HG02610 (cell line): ENCODE data around the gene ZCCHC8.
A peak's percentile ranks its signal among the peaks of the same experiment; 100 is the strongest.

Experiments
- ATAC-seq: cut with Tn5 transposase; IDR thresholded peaks from one replicate; pipeline ENCODE4 v1.9.1; 2021; ENCODE audit warnings: mild to moderate bottlenecking, moderate library complexity; ENCODE audit not compliant: unreplicated experiment

Gene ZCCHC8

DNA sequence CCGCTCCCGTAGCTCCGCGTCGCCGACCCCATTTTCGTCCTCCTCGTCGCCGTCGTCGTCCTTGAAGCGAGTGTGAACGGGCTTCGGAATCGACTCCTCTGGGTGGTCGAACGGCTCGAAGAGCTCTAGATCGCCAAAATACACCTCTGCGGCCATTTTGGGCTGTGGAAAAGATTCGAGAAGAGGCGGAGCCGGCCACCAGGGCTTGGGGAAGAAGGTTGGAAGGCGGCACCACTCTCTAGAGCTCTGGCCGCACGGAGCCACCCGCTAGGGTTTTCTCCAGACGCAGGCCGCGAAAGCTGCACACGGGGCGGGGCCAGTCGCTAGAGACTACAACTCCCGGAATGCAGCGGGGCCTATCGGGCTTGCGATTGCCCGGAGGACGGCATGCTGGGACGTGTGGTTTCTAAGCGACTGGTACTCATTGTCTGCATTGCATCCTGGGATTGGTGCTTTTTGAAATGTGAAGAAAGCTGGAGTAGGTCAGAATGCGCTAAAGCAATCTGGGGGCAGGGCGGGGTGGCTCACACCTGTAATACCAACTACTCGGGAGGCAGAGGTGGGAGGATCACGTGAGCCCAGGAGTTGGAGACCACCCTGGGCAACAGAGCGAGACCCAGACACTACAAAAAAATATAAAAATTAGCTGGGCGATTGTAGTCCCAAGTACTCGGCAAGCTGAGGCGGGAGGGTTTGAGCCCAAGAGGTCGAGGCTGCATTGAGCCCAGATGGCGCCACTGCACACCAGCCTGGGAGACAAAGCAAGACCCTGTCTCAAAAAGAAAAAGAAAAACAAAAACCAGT is at the start of gene ZCCHC8:
TSS of gene ZCCHC8 (minus strand) at position 248 of the 804 bp plus-strand sequence. CDS start at position 156, 92 bp downstream.
- peak; percentile 96 for ATAC-seq

DNA sequence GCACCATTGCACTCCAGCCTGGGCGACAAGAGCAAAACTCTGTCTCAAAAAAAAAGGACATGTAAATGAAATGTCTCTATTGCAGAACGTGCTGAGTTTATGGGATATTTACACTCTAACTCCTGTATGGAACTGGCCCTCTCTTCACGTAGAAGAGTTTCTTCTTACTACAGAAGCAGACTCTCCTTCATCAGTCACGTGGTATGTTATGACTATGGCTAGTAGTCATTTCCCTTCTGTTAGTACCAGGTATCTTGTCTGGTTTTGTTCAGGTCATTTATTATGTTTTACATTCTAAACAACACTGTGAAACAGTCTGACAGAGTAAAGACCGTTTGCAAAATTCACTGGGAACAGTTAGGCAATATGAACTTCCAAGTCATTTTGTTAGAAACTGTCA is 46.6 kb upstream of the ZCCHC8 start:
- no peak for ATAC-seq

DNA sequence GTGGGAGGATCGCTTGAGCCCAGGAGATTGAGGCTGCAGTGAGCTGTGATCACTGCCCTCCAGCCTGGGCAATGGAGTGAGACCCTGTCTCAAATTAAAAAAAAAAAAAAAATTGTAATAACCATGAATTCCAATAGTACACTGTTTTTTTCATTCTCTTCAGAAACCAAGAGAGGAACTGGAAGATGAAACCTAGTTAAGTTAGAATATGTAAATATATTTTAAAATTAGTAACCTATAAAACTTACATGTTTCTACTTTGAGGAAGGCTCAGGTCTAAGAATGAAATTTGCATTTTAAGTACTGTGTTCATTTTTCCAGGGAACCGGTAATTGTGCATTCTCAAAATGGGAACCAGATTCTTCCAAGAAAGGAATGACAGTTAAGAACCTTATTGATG is 45.1 kb upstream of the ZCCHC8 start:
- no peak for ATAC-seq

DNA sequence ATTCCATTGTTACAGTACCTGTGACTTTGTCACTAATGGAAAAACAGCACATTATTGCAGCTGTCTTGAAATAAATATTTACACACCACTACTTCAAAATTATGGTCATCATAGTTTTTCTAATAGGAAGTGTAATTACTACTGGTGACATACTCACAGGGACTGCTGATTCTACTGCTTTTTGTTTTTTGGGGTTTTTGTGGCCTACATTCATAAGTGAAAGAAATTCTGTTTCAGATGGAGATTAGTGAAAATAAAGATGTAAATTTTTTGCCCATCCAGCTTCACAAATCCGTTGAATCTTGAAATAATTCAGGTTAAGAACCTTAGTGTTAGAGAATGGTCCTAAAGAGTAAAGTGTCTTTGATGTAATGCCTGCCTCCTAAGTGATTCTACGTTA is 43.8 kb upstream of the ZCCHC8 start:
- ATAC-seq: no peak

DNA sequence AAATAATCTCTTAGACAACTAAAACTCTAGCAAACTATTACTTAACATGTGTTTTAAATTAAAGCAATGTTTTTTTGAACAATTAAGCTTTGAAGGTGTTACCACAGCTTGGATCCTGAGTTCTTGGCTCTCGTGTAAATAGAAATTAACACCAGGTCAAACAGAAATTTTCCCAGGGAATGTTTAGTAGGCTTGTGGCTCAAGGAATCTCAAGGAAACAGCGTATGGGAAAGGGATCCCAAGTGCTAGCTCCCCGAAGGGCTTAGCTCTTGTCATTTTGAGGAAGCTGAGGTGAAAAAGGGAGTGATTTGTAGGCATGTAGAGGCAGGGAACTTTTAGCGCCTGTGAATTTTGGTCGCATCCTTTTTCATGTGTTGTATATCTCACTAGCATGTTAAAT is 37.8 kb upstream of the ZCCHC8 start:
- no peak for ATAC-seq

DNA sequence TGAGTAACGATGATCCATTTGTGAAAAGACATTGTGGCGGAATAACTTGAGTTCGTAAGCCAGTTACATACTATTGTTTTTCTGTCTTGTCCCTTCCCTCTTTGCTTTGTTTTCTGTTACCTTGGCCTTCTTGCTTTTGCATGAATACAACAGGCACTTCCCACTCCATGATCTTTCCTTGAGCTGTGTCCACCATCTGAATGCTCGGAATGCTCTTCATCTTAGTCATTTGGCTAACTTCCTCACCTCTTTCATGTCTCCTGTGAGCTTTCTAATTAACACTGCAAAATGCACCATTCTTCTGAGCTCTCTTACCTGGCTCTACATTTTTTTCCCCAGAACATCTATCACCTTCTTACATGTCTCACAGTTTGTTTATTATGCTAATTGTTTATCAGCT is 36.3 kb upstream of the ZCCHC8 start:
- ATAC-seq: no peak

DNA sequence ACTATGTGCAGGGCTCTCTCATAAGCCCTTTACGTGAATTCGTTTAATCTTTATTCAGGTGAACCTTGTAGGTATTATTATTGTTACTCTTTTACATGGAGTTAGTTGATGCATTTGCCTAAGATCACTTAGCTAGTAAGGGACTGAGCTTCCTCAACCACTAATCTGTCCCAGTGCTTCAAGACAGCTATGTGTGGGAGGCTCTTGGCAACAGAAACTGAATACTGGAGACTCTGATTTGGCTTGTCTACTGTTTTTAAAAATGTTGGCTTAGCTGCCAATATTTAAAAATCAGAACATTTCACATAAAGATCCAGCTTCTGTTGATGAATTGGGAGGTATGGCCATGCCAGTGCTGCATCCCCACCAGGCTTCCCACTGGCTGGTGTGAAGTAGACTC is 33.1 kb upstream of the ZCCHC8 start:
- no peak for ATAC-seq

DNA sequence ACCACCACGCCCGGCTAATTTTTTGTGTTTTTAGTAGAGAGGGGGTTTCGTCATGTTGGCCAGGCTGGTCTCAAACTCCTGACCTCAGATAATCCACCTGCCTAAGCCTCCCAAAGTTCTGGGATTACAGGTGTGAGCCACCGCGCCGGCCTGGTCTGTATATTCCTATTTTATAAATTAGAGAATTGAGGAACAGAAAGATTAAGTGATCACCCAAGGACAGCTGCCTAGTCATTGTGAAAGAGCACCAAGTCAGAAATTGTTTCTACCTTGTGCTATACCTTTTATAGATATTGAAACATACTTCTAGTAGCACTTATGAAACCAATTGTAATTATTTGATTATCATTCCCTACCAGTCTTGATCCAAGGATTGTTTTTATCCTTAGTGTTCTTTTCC is 28.3 kb upstream of the ZCCHC8 start:
- no peak for ATAC-seq

DNA sequence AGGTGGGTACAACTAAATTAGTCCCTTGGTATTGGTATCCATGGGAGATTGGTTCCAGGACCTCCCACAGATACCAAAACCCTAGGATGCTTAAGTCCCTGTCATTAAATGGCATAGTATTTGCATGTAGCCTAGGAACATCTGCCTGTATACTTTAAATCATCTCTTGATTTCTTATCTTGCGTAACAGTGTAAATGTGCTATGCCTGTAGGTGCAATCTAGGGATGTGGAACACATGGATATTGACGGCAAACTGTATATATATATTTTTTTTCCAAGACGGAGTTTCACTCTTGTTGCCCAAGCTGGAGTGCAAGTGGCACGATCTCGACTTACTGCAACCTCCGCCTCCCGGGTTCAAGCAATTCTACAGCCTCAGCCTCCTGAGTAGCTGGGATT is 27.9 kb upstream of the ZCCHC8 start:
- ATAC-seq: no peak

DNA sequence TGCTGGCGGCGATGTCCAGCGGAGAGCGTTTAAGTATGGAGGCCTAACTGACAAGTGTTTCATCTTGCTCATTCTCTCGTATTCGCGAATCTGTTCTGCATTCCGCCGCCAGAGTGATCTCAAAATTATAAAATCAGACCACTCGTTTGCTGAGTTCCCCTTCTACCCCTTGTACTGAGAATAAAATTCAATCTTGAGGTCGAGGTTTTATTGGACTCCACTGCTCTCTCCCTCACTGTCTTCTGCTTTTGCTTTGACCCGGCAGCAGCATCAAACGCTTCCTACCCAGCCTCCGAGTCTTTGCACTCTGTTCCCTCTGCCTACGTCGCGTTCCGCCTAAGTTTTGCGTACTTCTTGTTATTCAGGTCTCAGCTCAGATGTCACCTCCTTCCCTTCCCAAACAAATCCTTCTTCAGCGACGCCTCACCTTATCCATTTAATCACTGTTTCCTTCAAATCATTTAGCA is 26.8 kb upstream of the ZCCHC8 start:
- no peak for ATAC-seq

DNA sequence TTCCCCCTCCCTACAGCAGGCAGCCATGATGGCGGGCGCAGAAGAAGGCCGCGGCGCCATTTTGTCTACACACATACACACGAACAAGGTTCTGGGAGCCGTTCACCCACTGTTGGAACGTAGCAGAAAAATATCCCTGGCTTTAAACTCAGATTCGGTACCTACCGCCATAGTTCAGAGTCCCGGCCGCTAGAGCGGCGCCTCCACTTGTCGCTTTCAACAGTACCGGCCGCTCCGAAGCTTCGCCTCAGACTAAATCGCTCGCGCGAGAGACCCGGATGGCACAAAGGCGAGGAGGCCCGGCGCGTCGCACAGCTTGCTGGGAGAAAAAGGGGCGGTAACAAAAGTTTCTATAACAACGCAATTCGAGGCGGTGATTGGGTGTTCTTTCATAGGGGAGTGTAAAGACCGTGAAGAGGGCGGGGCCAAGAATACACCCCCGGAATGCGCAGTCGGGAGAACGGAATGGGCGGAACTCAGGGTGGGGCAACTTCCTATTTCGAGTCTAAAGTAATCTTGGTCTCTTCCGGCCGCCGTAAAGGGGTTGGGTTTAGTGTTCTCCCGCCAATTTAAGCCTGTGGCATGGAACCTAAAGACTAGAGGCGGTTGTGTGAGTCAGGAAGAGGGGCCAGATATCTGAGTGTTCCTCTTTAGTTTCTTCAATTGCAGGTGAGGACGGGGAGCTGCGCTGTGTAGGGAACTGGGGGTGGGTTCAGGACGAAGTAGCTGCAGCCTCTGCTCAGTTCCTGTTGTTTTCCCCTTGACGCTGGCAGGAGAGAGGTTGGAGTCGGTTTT is 26.1 kb upstream of the ZCCHC8 start, which contains the start of the genes KNTC1 and RSRC2:
TSS of gene KNTC1 (plus strand) at position 567 of the 795 bp plus-strand sequence. CDS start 2,815 bp downstream, outside the sequence.
TSS of gene RSRC2 (minus strand) at position 254 of the 795 bp plus-strand sequence. CDS start at position 171, 83 bp downstream.
- ATAC-seq: peak; percentile 90

DNA sequence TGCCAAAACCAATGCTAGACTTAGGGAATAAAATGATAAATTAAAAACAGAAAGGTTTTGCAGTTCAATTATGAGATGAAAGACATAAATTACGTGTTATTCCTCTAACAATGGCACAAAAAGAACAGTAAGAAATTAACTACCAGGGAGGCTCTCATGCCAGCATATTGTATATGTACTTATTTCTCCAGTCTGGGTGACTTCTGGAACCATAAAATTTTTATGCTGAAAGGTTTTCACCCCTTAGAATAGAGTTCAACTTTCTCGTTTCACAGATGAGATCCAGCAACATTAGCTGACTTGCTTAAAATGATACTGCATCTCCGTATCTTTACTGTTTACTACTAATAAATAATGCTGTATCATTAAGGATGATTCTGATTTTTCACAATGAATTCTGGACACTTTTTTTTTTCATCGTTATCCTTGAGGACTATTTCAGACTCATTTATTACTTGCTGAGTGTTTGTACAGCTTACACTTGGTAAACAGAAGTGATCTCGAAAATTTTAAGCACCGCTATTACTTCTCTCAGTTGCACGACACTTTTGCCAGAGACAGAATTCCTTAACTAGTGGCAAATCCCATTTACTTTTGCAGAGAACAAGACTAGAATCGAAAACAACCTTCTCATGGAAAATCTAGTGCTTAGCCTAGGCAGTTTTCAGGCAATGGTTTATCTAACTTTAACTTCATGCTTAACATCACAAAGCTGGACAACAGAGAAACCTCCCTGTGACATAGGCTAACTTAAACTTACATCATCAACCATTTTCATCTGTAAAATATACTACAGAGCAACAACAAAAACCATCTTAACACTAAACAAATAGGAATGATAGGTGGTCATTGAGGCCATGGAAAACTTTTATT is 23.4 kb upstream of the ZCCHC8 start:
- ATAC-seq: no peak

DNA sequence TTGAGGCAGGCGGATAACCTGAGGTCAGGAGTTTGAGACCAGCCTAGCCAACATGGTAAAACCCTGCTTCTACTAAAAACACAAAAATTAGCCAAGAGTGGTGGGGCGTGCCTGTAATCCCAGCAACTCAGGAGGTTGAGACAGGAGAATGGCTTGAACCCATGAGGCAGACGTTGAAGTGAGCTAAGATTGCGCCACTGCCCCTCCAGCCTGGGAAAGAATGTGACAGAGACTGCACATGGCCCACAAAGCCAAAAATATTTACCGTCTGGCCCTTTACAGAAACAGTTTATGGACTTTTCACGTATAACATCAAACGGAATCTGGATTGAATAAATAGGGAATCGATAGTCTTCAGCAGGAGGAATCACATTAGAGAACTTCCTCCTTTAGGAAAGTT is 22.5 kb upstream of the ZCCHC8 start:
- no peak for ATAC-seq

DNA sequence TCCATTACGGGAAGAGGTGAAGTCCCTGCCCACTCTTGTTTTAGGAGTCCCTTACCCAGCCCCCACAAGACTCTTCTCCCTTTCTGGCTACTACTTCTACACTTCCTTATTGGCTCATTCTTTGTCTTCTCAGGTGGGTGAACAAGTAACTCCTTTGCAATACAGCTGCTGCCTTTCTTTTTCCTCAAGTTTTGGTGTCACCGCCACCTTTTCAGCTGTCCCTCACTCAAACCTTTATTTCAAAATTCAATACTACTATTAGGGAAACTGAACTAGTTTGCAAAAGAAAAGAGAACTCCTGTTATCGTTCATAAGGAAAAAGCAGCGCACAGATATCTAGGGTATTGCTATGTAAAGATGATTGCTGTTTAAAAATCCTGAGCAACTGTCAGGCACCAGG is 19.9 kb upstream of the ZCCHC8 start:
- ATAC-seq: no peak

DNA sequence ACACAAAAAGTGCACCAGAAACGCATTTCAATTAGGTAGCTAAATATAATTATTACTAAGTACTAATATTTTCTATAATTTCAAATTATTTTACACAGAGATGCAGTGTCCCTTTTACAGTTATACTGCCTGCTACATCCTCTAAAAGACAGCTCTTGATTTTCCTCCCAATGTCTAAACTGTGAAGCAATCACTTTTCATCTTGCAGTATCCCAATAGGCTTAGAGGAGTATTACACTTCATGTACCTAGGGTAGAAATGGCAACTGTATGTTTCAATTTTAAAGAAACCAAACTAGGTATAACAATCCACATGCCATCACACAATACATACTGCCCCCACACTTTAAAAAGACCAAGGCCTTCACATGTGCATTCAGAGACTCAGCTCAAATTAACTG is 18.7 kb upstream of the ZCCHC8 start:
- ATAC-seq: no peak

DNA sequence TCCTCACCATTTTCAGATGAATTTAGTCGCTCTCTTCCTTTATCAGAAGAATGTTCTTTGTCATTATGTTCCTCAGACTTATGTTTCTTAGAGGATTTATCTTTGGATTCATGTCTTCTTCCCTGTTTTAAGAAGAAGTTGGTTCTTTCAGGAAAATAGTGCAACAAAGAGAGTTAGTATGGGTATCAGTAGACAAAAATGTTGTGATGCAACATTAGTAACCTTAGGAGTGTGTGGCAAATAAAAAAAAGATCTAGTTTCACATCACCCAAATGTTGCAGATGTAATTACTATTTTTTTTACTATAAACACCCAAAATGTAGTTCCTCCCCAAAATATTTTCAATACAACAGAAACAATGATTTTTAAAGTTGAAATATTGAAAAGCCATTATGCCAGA is 18.2 kb upstream of the ZCCHC8 start:
- no peak for ATAC-seq

DNA sequence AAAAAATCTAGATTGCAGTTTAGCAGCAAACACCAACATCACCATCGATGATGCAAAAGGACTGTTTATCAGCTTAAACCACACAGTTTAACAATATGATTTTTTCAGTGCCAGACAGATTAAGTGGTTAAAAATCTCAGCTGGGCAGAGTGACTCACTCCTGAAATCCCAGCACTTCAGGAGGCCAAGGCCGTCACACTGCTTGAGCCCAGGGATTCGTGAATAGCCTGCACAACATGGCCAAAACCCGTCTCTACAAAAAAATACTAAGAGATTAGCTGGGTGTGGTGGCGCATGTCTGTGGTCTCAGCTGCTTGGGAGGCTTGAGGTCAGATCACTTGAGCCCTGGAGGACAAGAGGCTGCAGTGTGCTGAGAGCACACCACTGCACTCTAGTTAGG is 17.1 kb upstream of the ZCCHC8 start:
- ATAC-seq: no peak

DNA sequence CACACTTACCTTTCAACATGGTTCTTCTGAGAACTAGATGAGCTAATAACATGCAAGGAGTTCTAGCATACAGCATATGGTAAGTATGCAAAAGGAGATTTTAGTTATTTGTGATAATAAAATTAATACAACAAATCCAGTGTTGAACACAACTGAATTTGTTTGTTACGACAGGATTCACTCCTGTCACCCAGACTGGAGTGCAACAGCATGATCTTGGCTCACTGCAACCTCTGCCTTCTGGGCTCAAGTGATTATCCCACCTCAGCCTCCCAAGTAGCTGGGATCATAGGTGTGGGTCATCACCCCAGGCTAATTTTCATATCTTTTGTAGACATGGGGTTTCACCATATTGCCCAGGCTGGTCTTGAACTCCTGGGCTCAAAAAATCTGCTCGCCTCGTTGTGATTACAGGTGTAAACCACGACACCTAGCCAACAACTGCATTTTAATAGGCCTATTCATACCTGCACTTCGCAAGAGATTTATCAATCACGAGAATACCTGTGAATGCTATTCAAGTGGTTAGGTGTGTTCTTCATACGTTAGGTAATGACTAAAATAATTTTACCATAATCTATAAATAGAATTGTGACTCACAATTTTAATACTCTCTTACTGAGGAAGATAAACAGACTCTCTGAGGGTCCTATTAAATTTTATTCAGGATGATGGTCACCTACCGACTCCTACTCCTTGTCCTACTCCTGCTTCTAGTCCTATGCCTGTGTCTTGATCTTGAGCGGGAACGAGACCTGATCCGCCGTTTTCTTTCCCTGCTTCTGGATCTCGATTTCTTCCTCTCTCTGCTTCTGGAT is 16.0 kb upstream of the ZCCHC8 start:
- ATAC-seq: no peak

DNA sequence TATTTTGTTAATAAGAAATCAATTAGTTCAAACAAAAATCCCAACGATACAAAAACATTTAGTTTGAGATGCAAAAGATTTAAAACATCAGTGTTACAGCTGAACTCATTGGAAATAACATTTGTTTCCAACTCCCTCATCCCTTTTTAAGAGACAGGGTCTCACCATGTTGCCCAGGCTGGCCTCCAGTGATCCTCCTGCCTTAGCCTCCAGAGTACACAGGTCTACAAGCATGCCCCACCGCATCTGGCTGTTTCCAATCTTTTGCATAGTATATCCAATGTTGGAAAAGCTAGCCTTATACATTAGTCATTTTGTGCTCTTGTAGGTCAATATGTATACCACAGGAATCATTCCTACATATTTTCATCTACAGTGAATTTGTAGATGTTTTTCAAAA is 14.5 kb upstream of the ZCCHC8 start:
- ATAC-seq: no peak

DNA sequence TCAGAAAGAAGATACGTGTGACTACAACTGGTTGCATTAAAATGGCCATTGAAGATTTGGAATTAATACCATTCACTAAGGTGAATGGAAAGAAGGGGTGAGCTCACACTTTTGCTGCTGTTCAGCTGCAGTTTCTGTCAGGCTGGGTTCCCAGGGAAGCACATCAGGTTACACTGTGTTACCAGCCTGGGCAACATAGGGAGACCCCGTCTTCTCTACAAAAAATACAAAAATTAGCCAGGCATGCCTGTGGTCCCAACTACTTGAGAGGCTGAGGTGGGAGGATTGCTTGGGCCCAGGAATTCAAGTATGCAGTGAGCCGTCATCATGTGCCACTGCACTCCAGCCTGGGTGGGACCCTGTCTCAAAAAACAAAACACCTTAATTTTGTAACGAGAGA is 12.9 kb upstream of the ZCCHC8 start:
- ATAC-seq: no peak
